Prostate gland (tissue), 2 donors: ENCODE data around the gene DIPK1B. TPM values are rescaled to one million over a fixed set of nuclear protein-coding genes. Genes with fewer than 3 reads are reported as not detected.
A peak's percentile ranks its signal among the peaks of the same experiment; 100 is the strongest.

Experiments used
- DNase-seq: peaks from one replicate; pipeline ENCODE4 v3.0.0-alpha.2; 2019; ENCODE audit warnings: low spot score
- H3K27ac ChIP-seq, 2 donors: fragments of 200-600 bp; sonication (generic); 2 replicates each; pipeline ENCODE4 v1.5.1; 2017 to 2019
- H3K27me3 ChIP-seq: fragments of 200-600 bp; sonication (generic); replicated peaks from 2 replicates; pipeline ENCODE4 v1.5.1; 2019; ENCODE audit not compliant: insufficient read depth
- H3K36me3 ChIP-seq, 2 donors: fragments of 200-600 bp; sonication (generic); 1 replicate in 1 of 2; 2 replicates in 1 of 2; pipeline versions ENCODE4 v1.5.1 to v1.8.1; 2017 to 2019
- H3K4me1 ChIP-seq: fragments of 200-600 bp; sonication (generic); replicated peaks from 2 replicates; pipeline ENCODE4 v1.5.1; 2019
- H3K4me3 ChIP-seq, 2 donors: fragments of 200-600 bp; sonication (generic); 2 replicates each; pipeline ENCODE4 v1.5.1; 2017 to 2019
- H3K9me3 ChIP-seq: fragments of 200-600 bp; sonication (generic); 2 replicates; pipeline ENCODE4 v1.5.1; 2017
- CTCF ChIP-seq, 4 experiments: fragments of 200-600 bp in 2 of 4; fragments of 450-650 bp in 2 of 4; sonication (generic) in 2 of 4; IDR thresholded peaks; 1 replicate in 3 of 4; 2 replicates in 1 of 4; pipeline ENCODE4 v1.5.1; 2016 to 2019; ENCODE audit warnings: antibody characterized with exemption in 4 of 4, mild to moderate bottlenecking in 2 of 4, moderate library complexity in 2 of 4
- POLR2A ChIP-seq: fragments of 450-650 bp; IDR thresholded peaks from one replicate; pipeline ENCODE4 v1.6.1; 2016; ENCODE audit warnings: antibody characterized with exemption, mild to moderate bottlenecking
- POLR2AphosphoS5 ChIP-seq: sonication (generic); formaldehyde crosslinking; IDR thresholded peaks from one replicate; pipeline ENCODE4 v1.6.1; 2017; ENCODE audit warnings: antibody characterized with exemption
- WGBS: methylation state at CpG from one replicate; pipeline ENCODE4 v1.1.5; 2018; 5-methylcytosine and 5-hydroxymethylcytosine counted together
- intact Hi-C: fragments of 100-400 bp; cut with DNase I; formaldehyde crosslinking; loops from one replicate; pipeline ENCODE4 v1.14.2; 2022
- total RNA-seq, 2 donors: library from RNA; depleted of rRNA; stranded (reverse); fragments of >200 nt; gene quantifications; one replicate each; pipeline ENCODE4 v1.1.0, GENCODE V29; 2016

Gene DIPK1B
- total RNA-seq, 2 donors from 2014 or later: 18.9 to 27.8 TPM

GRCh38 chr9:136688274-136689107 lies 23.9 kb upstream of the DIPK1B start:
- no peaks in the 10 kb centered on the region for H3K36me3 ChIP-seq
- H3K4me3 ChIP-seq: no peak overlapping the region
- H3K9me3 ChIP-seq: no peaks in the 10 kb centered on the region
- H3K4me1 ChIP-seq: peaks cover 10% of the 10 kb centered on the region
- H3K27me3 ChIP-seq: no peaks in the 10 kb centered on the region
- WGBS: 63% methylated on average over 20 of the region's 21 CpGs
- DNase-seq: no peak
- TF ChIP-seq CTCF (IDR thresholded peaks at IDR 0.05) (no peak), POLR2A (no peak), POLR2AphosphoS5 (no peak)
- intact Hi-C loops: no loop called here
- H3K27ac ChIP-seq: no peak overlapping the region

- H3K27me3 ChIP-seq: no peaks in the 10 kb centered on the region
- H3K36me3 ChIP-seq: no peaks in the 10 kb centered on the region
- 81% methylated on average over 7 of the region's 7 CpGs for WGBS
- no peak overlapping the region for H3K4me3 ChIP-seq
- intact Hi-C loops: no loop called here
- DNase-seq: no peak
- H3K4me1 ChIP-seq: peaks cover 10% of the 10 kb centered on the region
- no peaks in the 10 kb centered on the region for H3K9me3 ChIP-seq
- H3K27ac ChIP-seq: no peak overlapping the region
- no peak for TF ChIP-seq CTCF (IDR thresholded peaks at IDR 0.05)
- no peak for TF ChIP-seq POLR2AphosphoS5
These were observed 23.3 kb upstream of the DIPK1B start for GRCh38 chr9:136689108-136689460.

- Histone ChIP-seq H3K27ac (peak overlapping the region in 1 of 2 donors; percentile 17), H3K36me3 (no peaks in the 10 kb centered on the region), H3K27me3 (no peaks in the 10 kb centered on the region), H3K4me3 (no peak overlapping the region), H3K4me1 (peaks cover 10% of the 10 kb centered on the region), H3K9me3 (no peaks in the 10 kb centered on the region)
- 67% methylated on average over 21 of the region's 25 CpGs for WGBS
- no peak for TF ChIP-seq POLR2AphosphoS5
- TF ChIP-seq CTCF (IDR thresholded peaks at IDR 0.05): no peak
- no peak for TF ChIP-seq POLR2A
- no peak for DNase-seq
- intact Hi-C loops: loop anchor here (5.0 kb wide), 1 partner anchor 203 kb away; no protein-coding TSS in a partner anchor
These were observed 22.1 kb upstream of the DIPK1B start for GRCh38 chr9:136690104-136690805.

- DNase-seq: peak; percentile 33
- Histone ChIP-seq H3K36me3 (no peaks in the 10 kb centered on the region), H3K27ac (peak overlapping the region in 1 of 2 donors; percentile 17), H3K4me1 (peaks cover 10% of the 10 kb centered on the region), H3K4me3 (no peak overlapping the region), H3K27me3 (no peaks in the 10 kb centered on the region), H3K9me3 (no peaks in the 10 kb centered on the region)
- intact Hi-C loops: loop anchor here (5.0 kb wide), 1 partner anchor 204 kb away; no protein-coding TSS in a partner anchor
- 37% methylated on average over 15 of the region's 15 CpGs for WGBS
- TF ChIP-seq POLR2A: no peak
- no peak for TF ChIP-seq CTCF (IDR thresholded peaks at IDR 0.05)
- TF ChIP-seq POLR2AphosphoS5: no peak
These were observed 21.5 kb upstream of the DIPK1B start for GRCh38 chr9:136690806-136691261.
